Lung (tissue), 12 donors: ENCODE data around the gene PPP3CB. TPM values are rescaled to one million over a fixed set of nuclear protein-coding genes. Genes with fewer than 3 reads are reported as not detected.
A peak's percentile ranks its signal among the peaks of the same experiment; 100 is the strongest.

Experiments used
- ATAC-seq: fragments of 200-7000 bp; cut with Tn5 transposase; one replicate; pipeline ENCODE4 v1.9.1; 2020; ENCODE audit warnings: moderate number of reproducible peaks; ENCODE audit not compliant: insufficient read depth, low FRiP score
- DNase-seq, 3 donors: peaks; one replicate each; pipeline ENCODE4 v3.0.0-alpha.2; 2013 to 2017
- H3K27ac ChIP-seq, 2 donors: one replicate each; pipeline ENCODE4 v1.5.1; 2013; ENCODE audit warnings: mild to moderate bottlenecking in 2 of 2, moderate library complexity in 2 of 2, control low read depth in 1 of 2, inconsistent platforms in 1 of 2, low read depth in 1 of 2, low read length in 1 of 2
- H3K27me3 ChIP-seq, 3 donors: one replicate each; pipeline ENCODE4 v1.5.1; 2013; ENCODE audit warnings: low read length in 2 of 3; ENCODE audit not compliant: control insufficient read depth in 3 of 3, insufficient read depth in 3 of 3
- H3K36me3 ChIP-seq, 4 donors: one replicate each; pipeline ENCODE4 v1.5.1; 2013; ENCODE audit warnings: low read length in 4 of 4, mild to moderate bottlenecking in 1 of 4, moderate library complexity in 1 of 4; ENCODE audit not compliant: control insufficient read depth in 4 of 4, insufficient read depth in 4 of 4
- H3K4me1 ChIP-seq, 5 donors: one replicate each; pipeline ENCODE4 v1.5.1; 2013; ENCODE audit warnings: low read length in 5 of 5, mild to moderate bottlenecking in 2 of 5, moderate library complexity in 1 of 5; ENCODE audit not compliant: control insufficient read depth in 5 of 5, insufficient read depth in 5 of 5
- H3K4me3 ChIP-seq: one replicate; pipeline ENCODE4 v1.5.1; 2013; ENCODE audit warnings: mild to moderate bottlenecking, control low read depth, moderate library complexity
- H3K9ac ChIP-seq, 2 donors: one replicate each; pipeline ENCODE4 v1.5.1; 2013; ENCODE audit warnings: low read length in 2 of 2, control low read depth in 1 of 2; ENCODE audit not compliant: insufficient read depth in 1 of 2
- H3K9me3 ChIP-seq, 4 donors: one replicate each; pipeline ENCODE4 v1.5.1; 2013; ENCODE audit warnings: low read length in 3 of 4, mild to moderate bottlenecking in 1 of 4, moderate library complexity in 1 of 4; ENCODE audit not compliant: control insufficient read depth in 4 of 4, insufficient read depth in 3 of 4
- CTCF ChIP-seq: IDR thresholded peaks from 2 replicates; pipeline ENCODE4 v1.5.1; 2012; ENCODE audit warnings: mild to moderate bottlenecking; ENCODE audit errors: control extremely low read depth, extremely low read depth
- WGBS, 2 donors: extraction: QIAGEN DNeasy Blood & Tissue Kit; methylation state at CpG; one replicate each; pipeline ENCODE4 v1.1.7; 2013; 5-methylcytosine and 5-hydroxymethylcytosine counted together
- polyA plus RNA-seq, 2 donors: library from polyadenylated mRNA; stranded (reverse); fragments of 200-250 nt; gene quantifications; one replicate each; pipeline ENCODE4 v1.2.1, GENCODE V29; 2013
- total RNA-seq, 2 donors: library from RNA; depleted of rRNA in 1 of 2; stranded (reverse); fragments of >200 nt in 1 of 2; gene quantifications; one replicate each; pipeline ENCODE4 v1.2.1, GENCODE V29; 2014 to 2021
- donor health status: control.
- donor health status: control.
- donor health status: Bipolar disorder and iron deficiency.
- donor health status: healthy.
- donor health status: DM: yes; HTN: yes; CAD: no.

PPP3CB gene
- total and polyA plus RNA-seq, 4 donors: 21.5 to 65.0 (median 28.4) TPM

DNA sequence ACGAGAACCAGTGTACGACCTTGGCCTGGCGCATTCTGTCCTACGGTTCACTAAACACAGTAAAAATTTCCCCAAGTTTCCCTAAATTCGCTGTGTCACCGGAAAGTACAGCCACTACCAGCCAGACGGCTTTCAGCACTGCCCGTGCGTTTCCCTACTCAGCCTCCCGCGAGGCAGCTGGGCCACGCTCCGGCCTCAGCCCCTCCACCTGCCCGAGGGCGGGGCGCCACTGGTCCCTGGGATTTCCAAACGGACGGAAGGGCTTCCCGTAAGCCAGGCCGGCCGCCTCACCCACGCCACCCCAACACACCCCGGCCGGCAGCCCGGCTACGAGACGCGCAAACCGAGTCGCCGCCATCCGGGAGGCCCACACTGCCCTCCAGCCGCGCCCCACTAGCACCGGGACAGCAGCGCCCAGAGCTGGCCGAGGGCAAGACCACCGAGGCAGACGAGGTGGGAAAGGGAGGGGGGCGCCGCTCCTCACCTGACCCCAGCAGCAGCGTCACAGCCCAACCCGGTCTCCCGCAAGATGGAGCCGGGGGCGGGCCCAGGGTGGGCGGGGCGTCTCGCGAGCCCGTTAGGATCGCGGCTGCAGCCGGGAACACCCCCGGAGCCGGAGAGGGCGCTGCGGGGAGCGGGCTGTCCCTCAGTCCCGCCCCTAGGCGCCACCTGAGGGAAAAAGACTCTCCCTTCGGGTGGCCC is 82.1 kb downstream of the PPP3CB start, which contains the start of gene ANXA7:
ANXA7 (minus strand) TSS at position 531 of the 702 bp plus-strand sequence. CDS start 13,202 bp downstream, outside the sequence.
- ATAC-seq (peak; percentile 96), DNase-seq (peak; percentile 91 to 95 (median 93))
- WGBS, 2 donors: 0 to 1% methylated on average over 52 to 62 of the region's 62 CpGs
- H3K9me3 ChIP-seq: no peaks in the 10 kb centered on the region
- H3K9ac ChIP-seq: peak within 1 kb of the TSS; percentile 63 to 92
- H3K27me3 ChIP-seq: no peaks in the 10 kb centered on the region
- H3K4me1 ChIP-seq: peaks cover 0 to 13% (median 4%) of the 10 kb centered on the region in 5 donors
- H3K4me3 ChIP-seq: peak within 1 kb of the TSS; percentile 90
- H3K36me3 ChIP-seq: no peaks in the 10 kb centered on the region
- TF ChIP-seq CTCF: peak; percentile 14
- H3K27ac ChIP-seq: peak within 1 kb of the TSS; percentile 96

DNA sequence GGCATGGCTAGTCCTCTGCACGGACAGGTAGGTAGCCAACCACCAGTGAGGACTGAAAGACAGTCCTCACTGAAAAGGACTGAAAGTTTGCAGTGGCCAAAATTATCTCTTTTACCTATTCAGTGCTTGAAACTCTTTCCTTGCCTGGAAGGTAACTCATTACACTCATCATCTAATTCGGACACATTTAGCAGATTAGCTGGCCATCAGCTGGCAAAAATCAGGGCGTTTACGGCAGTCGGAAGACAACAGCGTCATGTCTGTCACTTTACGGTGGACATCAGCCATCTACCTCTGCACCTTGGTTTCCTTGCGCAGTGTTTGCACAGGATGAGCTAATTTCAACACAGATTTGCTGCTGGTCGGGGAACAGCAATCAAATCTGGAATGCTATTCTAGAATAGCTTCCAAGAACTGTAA is 82.7 kb downstream of the PPP3CB start:
- H3K27me3 ChIP-seq: no peaks in the 10 kb centered on the region
- peak overlapping the region; percentile 90 for H3K4me3 ChIP-seq
- H3K27ac ChIP-seq: peak overlapping the region; percentile 96
- H3K4me1 ChIP-seq: peaks cover 0 to 13% (median 4%) of the 10 kb centered on the region in 5 donors
- no peaks in the 10 kb centered on the region for H3K9me3 ChIP-seq
- H3K36me3 ChIP-seq: no peaks in the 10 kb centered on the region
- ATAC-seq (peak; percentile 10), DNase-seq (no peak)
- H3K9ac ChIP-seq: peak overlapping the region; percentile 59 to 92
- 0 to 1% methylated on average over 9 of the region's 9 CpGs for WGBS, 2 donors
- no peak for TF ChIP-seq CTCF

GRCh38 chr10:73410897-73411296 is 84.9 kb downstream of the PPP3CB start:
- ATAC-seq (no peak), DNase-seq (no peak)
- no peak for TF ChIP-seq CTCF
- no peak overlapping the region for H3K27ac ChIP-seq
- no peak overlapping the region for H3K9ac ChIP-seq
- no peak overlapping the region for H3K4me3 ChIP-seq
- no peaks in the 10 kb centered on the region for H3K36me3 ChIP-seq
- H3K4me1 ChIP-seq: peaks cover 0 to 13% (median 4%) of the 10 kb centered on the region in 5 donors
- no peaks in the 10 kb centered on the region for H3K27me3 ChIP-seq
- no peaks in the 10 kb centered on the region for H3K9me3 ChIP-seq
- WGBS, 2 donors: 94 to 95% methylated on average over 1 of the region's 1 CpG
